ENCODE results near the gene TFG.

Gene TFG

GRCh38 chr3:100766069-100766468 lies 56.8 kb downstream of the TFG start:
- H3K4me3 ChIP-seq (ENCODE audit: low read depth, low read length): no peak overlapping the region
- H3K36me3 ChIP-seq (ENCODE audit: control insufficient read depth, insufficient read depth, low read length): no peaks in the 10 kb centered on the region
- no peaks in the 10 kb centered on the region for H3K9me3 ChIP-seq (ENCODE audit: control insufficient read depth, low read length)
- no peak overlapping the region for H3K9ac ChIP-seq
- H3K4me2 ChIP-seq (ENCODE audit: low read length): no peak overlapping the region
- peak overlapping the region; percentile 53 for H2AFZ ChIP-seq
- peaks cover 10% of the 10 kb centered on the region for H3K4me1 ChIP-seq
- H3K27me3 ChIP-seq (ENCODE audit: control insufficient read depth, insufficient read depth, low read length): no peaks in the 10 kb centered on the region
- peak overlapping the region; percentile 32 for H3K27ac ChIP-seq
- H3K79me2 ChIP-seq: no peaks in the 10 kb centered on the region
- TF ChIP-seq CTCF (IDR thresholded peaks at IDR 0.05): no peak

GRCh38 chr3:100769693-100770092 lies 60.4 kb downstream of the TFG start:
- Histone ChIP-seq H3K9ac (no peak overlapping the region), H3K36me3 (ENCODE audit: control insufficient read depth, insufficient read depth, low read length) (no peaks in the 10 kb centered on the region), H2AFZ (no peak overlapping the region), H3K27me3 (ENCODE audit: control insufficient read depth, insufficient read depth, low read length) (no peaks in the 10 kb centered on the region), H3K79me2 (no peaks in the 10 kb centered on the region), H3K4me2 (ENCODE audit: low read length) (no peak overlapping the region), H3K9me3 (ENCODE audit: control insufficient read depth, low read length) (no peaks in the 10 kb centered on the region), H3K4me1 (peaks cover 4% of the 10 kb centered on the region), H3K27ac (no peak overlapping the region), H3K4me3 (ENCODE audit: low read depth, low read length) (no peak overlapping the region)
- TF ChIP-seq CTCF (IDR thresholded peaks at IDR 0.05): no peak

GRCh38 chr3:100775226-100775625 lies 65.9 kb downstream of the TFG start:
- Histone ChIP-seq H3K79me2 (no peaks in the 10 kb centered on the region), H3K9me3 (ENCODE audit: control insufficient read depth, low read length) (no peaks in the 10 kb centered on the region), H2AFZ (no peak overlapping the region), H3K27me3 (ENCODE audit: control insufficient read depth, insufficient read depth, low read length) (no peaks in the 10 kb centered on the region), H3K27ac (no peak overlapping the region), H3K4me2 (ENCODE audit: low read length) (no peak overlapping the region), H3K4me1 (no peaks in the 10 kb centered on the region), H3K9ac (no peak overlapping the region), H3K4me3 (ENCODE audit: low read depth, low read length) (no peak overlapping the region), H3K36me3 (ENCODE audit: control insufficient read depth, insufficient read depth, low read length) (no peaks in the 10 kb centered on the region)
- TF ChIP-seq CTCF (IDR thresholded peaks at IDR 0.05): no peak

- Histone ChIP-seq H3K4me1 (no peaks in the 10 kb centered on the region), H3K9me3 (ENCODE audit: control insufficient read depth, low read length) (no peaks in the 10 kb centered on the region), H3K4me2 (ENCODE audit: low read length) (no peak overlapping the region), H3K36me3 (ENCODE audit: control insufficient read depth, insufficient read depth, low read length) (no peaks in the 10 kb centered on the region), H3K27ac (no peak overlapping the region), H3K4me3 (ENCODE audit: low read depth, low read length) (no peak overlapping the region), H3K27me3 (ENCODE audit: control insufficient read depth, insufficient read depth, low read length) (no peaks in the 10 kb centered on the region), H2AFZ (no peak overlapping the region), H3K79me2 (no peaks in the 10 kb centered on the region), H3K9ac (no peak overlapping the region)
- TF ChIP-seq CTCF (IDR thresholded peaks at IDR 0.05): no peak
Measured at GRCh38 chr3:100775669-100776068, 66.4 kb downstream of the TFG start.

GRCh38 chr3:100776097-100776729 lies 66.9 kb downstream of the TFG start:
- no peak overlapping the region for H3K4me2 ChIP-seq (ENCODE audit: low read length)
- H3K27me3 ChIP-seq (ENCODE audit: control insufficient read depth, insufficient read depth, low read length): no peaks in the 10 kb centered on the region
- H3K9ac ChIP-seq: no peak overlapping the region
- H3K4me3 ChIP-seq (ENCODE audit: low read depth, low read length): no peak overlapping the region
- H3K4me1 ChIP-seq: no peaks in the 10 kb centered on the region
- H3K36me3 ChIP-seq (ENCODE audit: control insufficient read depth, insufficient read depth, low read length): no peaks in the 10 kb centered on the region
- no peak overlapping the region for H2AFZ ChIP-seq
- no peak overlapping the region for H3K27ac ChIP-seq
- no peaks in the 10 kb centered on the region for H3K79me2 ChIP-seq
- no peaks in the 10 kb centered on the region for H3K9me3 ChIP-seq (ENCODE audit: control insufficient read depth, low read length)
- no peak for TF ChIP-seq CTCF (IDR thresholded peaks at IDR 0.05)

All from parathyroid adenoma (tissue), 2 donors.